T-helper 9 cell (primary cell): ENCODE measurements around the gene MAJIN.
"Not testable (repeated sequence)": the region's sequence is repeated elsewhere in the genome, so short reads cannot be mapped to it uniquely, and the experiment has no call there.

Experiments used
- DNase-seq: peaks from one replicate; pipeline ENCODE4 v3.0.0-alpha.2; 2020
- total RNA-seq, 2 donors: gene quantifications; one replicate each; lab custom pipeline; 2026; lab: John Stamatoyannopoulos, UW

Gene MAJIN, protein sequence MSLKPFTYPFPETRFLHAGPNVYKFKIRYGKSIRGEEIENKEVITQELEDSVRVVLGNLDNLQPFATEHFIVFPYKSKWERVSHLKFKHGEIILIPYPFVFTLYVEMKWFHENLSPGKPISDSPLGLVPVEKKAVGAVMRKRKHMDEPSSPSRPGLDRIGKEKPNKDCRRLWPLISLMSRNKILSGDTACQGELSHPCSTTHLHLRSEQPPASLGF
- total RNA-seq: 0.14 to 0.24 reads per million in 2 donors

DNA sequence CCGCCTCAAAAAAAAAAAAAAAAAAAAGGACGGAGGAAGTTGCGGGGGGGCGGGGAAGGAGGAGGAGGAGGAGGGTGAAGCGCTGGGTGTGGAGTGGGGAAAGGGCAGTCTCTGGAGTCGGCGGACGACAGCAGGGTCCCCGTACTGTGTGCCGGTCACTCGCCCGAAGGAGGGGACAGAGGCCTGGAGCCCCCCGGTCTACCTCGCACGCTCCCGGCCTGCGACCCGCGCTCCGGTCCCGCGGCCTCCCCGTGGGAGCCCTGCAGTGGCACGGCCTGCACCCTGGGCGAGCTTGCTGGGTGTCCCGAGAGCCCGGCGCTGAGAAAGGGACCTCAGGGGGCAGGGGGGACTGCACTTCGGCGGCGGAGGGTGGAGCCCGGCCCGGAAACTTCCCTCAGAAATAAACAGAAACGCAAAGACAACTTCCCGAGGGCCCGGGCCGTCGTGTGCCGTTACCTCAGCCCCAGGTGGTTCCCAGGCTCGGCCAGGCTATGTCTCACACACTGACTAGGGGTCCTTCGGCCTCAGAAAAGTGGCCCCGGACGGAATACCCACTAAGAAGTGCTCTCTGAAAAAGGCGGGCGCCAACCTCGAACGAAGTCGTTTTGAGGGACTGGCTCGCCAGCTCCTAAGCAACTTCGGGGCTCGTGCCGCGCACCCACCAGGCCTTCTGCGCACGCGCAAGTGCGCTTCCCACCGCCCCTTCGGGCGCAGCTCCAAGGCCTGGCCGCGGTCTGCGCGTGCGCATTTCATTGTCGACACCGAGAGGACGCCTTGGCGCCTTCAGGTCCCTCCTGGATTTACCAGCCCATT lies at the start of gene MAJIN:
MAJIN (minus strand) TSS at position 688 of the 813 bp plus-strand sequence. CDS start 12,703 bp downstream, outside the sequence.
- peak; percentile 85 for DNase-seq

DNA sequence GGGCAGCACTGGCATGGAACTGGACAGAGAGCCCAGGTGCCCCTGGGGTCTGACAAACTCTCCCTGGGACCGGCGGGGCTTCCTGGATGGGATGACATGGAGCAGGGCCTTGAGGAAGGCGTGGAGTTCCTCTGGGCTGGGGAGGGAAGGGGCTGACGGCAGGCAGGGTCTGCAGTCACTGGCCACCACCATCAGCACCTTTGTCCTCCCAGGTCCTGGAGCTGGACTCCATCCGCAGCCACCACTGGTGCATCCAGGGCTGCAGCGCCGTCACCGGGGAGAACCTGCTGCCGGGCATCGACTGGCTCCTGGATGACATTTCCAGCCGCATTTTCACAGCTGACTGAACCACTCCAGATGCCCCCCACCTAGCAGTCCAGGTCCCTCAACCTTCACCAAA lies 49.6 kb upstream of the MAJIN start:
- DNase-seq: no peak

- DNase-seq: no peak
Measured at GRCh38 chr11:65021003-65021402, 49.1 kb upstream of the MAJIN start.

DNA sequence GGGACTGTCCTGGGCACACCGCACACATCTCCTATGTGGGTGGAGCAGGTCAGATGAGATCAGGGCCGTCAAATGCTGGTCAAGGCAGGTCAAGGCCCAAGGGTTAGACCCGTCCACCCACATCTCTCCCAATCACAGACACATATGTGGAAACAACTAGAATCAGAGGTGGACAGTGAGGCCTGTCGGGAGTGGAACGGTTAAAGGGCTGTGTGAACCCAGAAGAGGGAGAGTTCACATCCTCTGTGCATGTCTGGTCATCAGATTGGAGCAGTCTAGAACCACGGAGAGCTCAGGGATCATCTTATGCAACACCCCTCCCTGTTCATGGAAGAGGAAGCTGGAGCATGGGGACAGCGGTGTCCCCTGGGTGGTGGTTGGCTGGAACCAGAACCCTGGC lies 47.9 kb upstream of the MAJIN start:
- no peak for DNase-seq

GRCh38 chr11:65017937-65018336 lies 46.0 kb upstream of the MAJIN start:
- DNase-seq: no peak

GRCh38 chr11:65016705-65017104 lies 44.8 kb upstream of the MAJIN start:
- DNase-seq: no peak

- DNase-seq: no peak
Measured at GRCh38 chr11:65014726-65015227, 42.9 kb upstream of the MAJIN start.

- DNase-seq: peak; percentile 78
Measured at GRCh38 chr11:65013888-65014725, 42.2 kb upstream of the MAJIN start, which contains the start of gene ARL2. ARL2 (plus strand) TSS chr11:65014160; CDS start chr11:65014208, 48 bp downstream.

- DNase-seq: peak; percentile 84
Measured at GRCh38 chr11:65013130-65013887, 41.4 kb upstream of the MAJIN start.

- DNase-seq: no peak
Measured at GRCh38 chr11:65008873-65009272, 37.0 kb upstream of the MAJIN start.

- no peak for DNase-seq
Measured at GRCh38 chr11:65008016-65008415, 36.1 kb upstream of the MAJIN start.

DNA sequence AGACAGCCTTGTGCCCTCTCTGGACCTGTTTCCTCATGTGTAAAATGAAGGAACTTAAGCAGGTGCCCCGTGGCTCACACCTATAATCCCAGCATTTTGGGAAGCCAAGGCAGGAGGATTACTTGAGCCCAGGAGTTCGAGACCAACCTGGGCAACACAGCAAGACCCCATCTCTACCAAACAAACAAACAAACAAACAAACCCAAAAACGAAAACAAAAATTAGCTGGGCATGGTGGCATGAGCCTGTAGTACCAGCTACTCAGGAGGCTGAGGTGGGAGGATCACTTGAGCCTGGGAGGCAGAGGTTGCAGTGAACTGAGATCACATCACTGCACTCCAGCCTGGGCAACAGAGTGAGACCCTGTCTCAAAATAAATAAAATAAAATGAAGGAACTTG lies 32.1 kb upstream of the MAJIN start:
- DNase-seq: not testable (repeated sequence)

GRCh38 chr11:65003282-65003681 lies 31.4 kb upstream of the MAJIN start:
- DNase-seq: no peak

DNA sequence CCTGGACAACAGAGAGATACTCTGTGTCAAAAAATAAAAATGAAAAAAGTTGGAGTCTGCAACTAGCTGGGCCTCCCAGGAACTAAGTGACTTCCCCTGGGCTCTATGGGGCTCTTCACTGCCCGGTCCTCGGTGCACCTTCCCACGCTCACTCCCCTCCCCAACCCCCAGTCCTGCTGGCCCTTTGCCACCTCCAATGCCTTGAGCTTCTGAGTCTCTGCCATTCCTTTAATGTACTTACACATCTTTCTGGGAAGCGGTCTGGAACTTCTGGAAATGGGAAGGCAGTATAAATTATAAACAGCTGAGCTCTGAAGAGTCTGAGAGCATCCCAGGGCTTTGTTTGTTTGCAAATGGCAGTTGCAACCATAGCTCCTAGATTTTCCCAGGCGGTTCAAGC lies 30.8 kb upstream of the MAJIN start:
- no peak for DNase-seq

DNA sequence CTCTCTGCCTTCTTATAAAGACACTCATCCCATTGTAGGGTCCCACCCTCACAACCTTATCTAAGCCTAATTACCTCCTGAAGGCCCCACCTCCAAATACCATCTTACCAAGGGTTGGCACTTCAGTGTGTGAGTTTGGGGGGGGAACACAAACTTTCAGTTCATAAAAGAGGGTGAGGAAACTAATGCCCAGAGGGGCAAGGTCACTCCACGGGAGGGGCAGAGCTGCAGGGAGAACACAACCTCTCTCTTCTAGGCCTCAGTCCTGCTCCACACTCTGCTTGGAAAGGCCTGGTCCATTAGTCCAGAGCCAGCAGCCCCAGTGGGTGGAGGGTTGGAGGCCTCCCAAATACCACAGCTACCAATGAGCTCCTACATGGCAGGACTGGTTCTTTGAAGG lies 27.6 kb upstream of the MAJIN start:
- DNase-seq: no peak

DNA sequence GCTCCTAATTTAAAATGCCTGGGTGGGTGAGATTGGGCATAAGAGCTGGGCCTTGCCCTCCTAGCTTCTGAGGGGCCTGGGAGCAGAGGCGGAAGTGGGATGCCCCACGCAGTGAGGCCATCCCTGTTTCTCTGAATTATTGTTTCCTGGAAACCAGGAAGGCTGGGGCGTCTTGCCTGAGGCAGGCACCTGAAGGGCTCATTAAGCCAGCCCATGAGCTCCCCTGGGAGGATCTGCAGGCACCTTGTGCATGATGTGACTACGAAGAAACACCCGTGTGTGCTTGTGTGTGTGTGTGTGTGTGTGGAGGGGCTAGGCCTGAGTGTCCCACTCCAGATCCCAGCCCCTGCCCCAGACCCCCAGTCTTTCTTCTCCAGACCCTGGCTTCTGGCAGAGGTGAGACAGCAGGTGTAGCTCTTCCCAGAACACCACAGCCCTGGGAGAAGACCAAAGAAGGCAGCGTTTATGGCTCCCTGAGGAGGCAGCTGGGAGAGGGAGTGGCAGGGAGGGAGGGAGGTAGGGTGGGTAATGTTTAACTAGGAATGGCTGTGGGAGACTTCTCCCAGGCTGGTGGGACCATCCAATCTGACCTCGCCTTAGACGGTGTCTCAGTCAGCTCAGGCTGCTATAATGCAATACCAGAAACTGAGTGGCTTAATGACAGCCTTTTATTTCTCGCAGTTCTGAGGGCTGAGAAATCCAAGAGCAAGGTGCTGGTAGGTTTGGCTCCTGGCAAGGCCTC lies 27.0 kb upstream of the MAJIN start:
- DNase-seq: no peak

- DNase-seq: no peak
Measured at GRCh38 chr11:64998141-64998540, 26.2 kb upstream of the MAJIN start.

GRCh38 chr11:64996710-64997380 lies 24.9 kb upstream of the MAJIN start, which contains the start of gene BATF2:
BATF2 (minus strand) TSS chr11:64996971; CDS start chr11:64996914, 57 bp downstream.
- no peak for DNase-seq

GRCh38 chr11:64996327-64996709 lies 24.4 kb upstream of the MAJIN start:
- DNase-seq: no peak

DNA sequence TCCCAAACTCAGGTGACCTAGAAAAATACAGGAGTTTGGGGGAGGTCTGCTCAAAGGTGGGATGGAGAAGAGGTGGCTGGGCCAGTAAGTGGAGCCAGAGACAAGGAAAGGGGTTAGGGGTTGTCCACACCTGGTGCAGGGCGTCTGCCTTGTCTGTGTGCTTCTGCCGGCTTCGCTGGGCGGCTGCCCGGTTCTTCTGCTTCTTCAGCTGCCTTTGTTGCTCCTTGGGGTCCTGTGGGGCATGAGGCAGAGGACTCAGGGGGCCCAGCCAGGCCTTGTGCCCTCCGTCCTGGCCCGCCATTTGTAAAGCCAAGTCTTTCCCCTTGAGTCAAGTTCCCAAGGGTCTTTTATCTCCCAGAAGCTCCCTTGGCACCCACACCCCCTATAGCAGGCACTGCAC lies 22.4 kb upstream of the MAJIN start:
- no peak for DNase-seq
